Gastroesophageal sphincter (tissue), 4 donors: ENCODE measurements around the gene SIPA1L2. TPM values are rescaled to one million over a fixed set of nuclear protein-coding genes. Genes with fewer than 3 reads are reported as not detected.
A peak's percentile ranks its signal among the peaks of the same experiment; 100 is the strongest.

ENCODE experiments used
- ATAC-seq: fragments of 150-250 bp; one replicate; pipeline ENCODE4 v1.9.1; 2016; ENCODE audit warnings: mild to moderate bottlenecking, moderate library complexity
- H3K27ac ChIP-seq, 4 donors: fragments of 200-600 bp; sonication (generic) in 3 of 4; 1 replicate in 3 of 4; 2 replicates in 1 of 4; pipeline ENCODE4 v1.5.1; 2016 to 2019
- H3K27me3 ChIP-seq: fragments of 200-600 bp; sonication (generic); one replicate; pipeline ENCODE4 v1.5.1; 2019
- H3K36me3 ChIP-seq, 2 donors: fragments of 200-600 bp; sonication (generic); one replicate each; pipeline ENCODE4 v1.5.1; 2019; ENCODE audit warnings: control low read depth in 1 of 2
- H3K4me1 ChIP-seq, 3 donors: fragments of 200-600 bp; sonication (generic); 1 replicate in 2 of 3; 2 replicates in 1 of 3; pipeline ENCODE4 v1.5.1; 2016 to 2019; ENCODE audit warnings: control low read depth in 2 of 3
- H3K4me3 ChIP-seq, 2 donors: fragments of 200-600 bp; sonication (generic); one replicate each; pipeline ENCODE4 v1.5.1; 2019; ENCODE audit warnings: mild to moderate bottlenecking in 1 of 2, moderate library complexity in 1 of 2
- H3K9me3 ChIP-seq, 3 donors: fragments of 200-600 bp; sonication (generic); one replicate each; pipeline ENCODE4 v1.5.1; 2017 to 2019; ENCODE audit warnings: control low read depth in 2 of 3
- CTCF ChIP-seq, 4 experiments: fragments of 200-600 bp in 2 of 4; fragments of 450-650 bp in 2 of 4; sonication (generic) in 1 of 4; IDR thresholded peaks; one replicate each; pipeline ENCODE4 v1.5.1; 2017 to 2019; ENCODE audit warnings: antibody characterized with exemption in 4 of 4, mild to moderate bottlenecking in 2 of 4, moderate library complexity in 2 of 4
- EP300 ChIP-seq: sonication (generic); formaldehyde crosslinking; IDR thresholded peaks from one replicate; pipeline ENCODE4 v1.6.1; 2017; ENCODE audit warnings: antibody characterized with exemption, mild to moderate bottlenecking
- POLR2A ChIP-seq, 2 donors: fragments of 450-650 bp; IDR thresholded peaks; one replicate each; pipeline ENCODE4 v1.6.1; 2017; ENCODE audit warnings: antibody characterized with exemption in 2 of 2, mild to moderate bottlenecking in 2 of 2, moderate library complexity in 1 of 2
- POLR2AphosphoS5 ChIP-seq: sonication (generic); formaldehyde crosslinking; IDR thresholded peaks from one replicate; pipeline ENCODE4 v1.6.1; 2017; ENCODE audit warnings: antibody characterized with exemption
- WGBS, 2 donors: methylation state at CpG; one replicate each; pipeline ENCODE4 v1.1.5; 2018; ENCODE audit warnings: low coverage in 1 of 2; 5-methylcytosine and 5-hydroxymethylcytosine counted together
- total RNA-seq, 4 donors: library from RNA; depleted of rRNA; stranded (reverse); fragments of >200 nt; gene quantifications; one replicate each; pipeline ENCODE4 v1.1.0, GENCODE V29; 2016

Gene SIPA1L2
- total RNA-seq, 4 donors from 2014 or later: 29.5 to 65.2 (median 32.6) TPM

- Histone ChIP-seq H3K27me3 (no peaks in the 10 kb centered on the region), H3K4me3 (no peak overlapping the region), H3K9me3 (no peaks in the 10 kb centered on the region), H3K4me1 (peaks cover 0 to 46% (median 15%) of the 10 kb centered on the region in 3 donors), H3K27ac (peak overlapping the region in 1 of 4 donors; percentile 38), H3K36me3 (no peaks in the 10 kb centered on the region)
- WGBS, 2 donors: 63 to 77% methylated on average over 3 to 9 of the region's 11 CpGs
- no peak for TF ChIP-seq EP300
- no peak for TF ChIP-seq POLR2A (IDR thresholded peaks at IDR 0.05)
- no peak for TF ChIP-seq POLR2AphosphoS5
- no peak for TF ChIP-seq CTCF (IDR thresholded peaks at IDR 0.05)
- no peak for ATAC-seq
Measured at GRCh38 chr1:232599178-232600041, 30.5 kb downstream of the SIPA1L2 start.

- no peak for ATAC-seq
- TF ChIP-seq EP300: no peak
- TF ChIP-seq CTCF (IDR thresholded peaks at IDR 0.05): no peak
- no peak for TF ChIP-seq POLR2AphosphoS5
- no peak for TF ChIP-seq POLR2A (IDR thresholded peaks at IDR 0.05)
- Histone ChIP-seq H3K4me1 (peaks cover 0 to 52% (median 18%) of the 10 kb centered on the region in 3 donors), H3K9me3 (no peaks in the 10 kb centered on the region), H3K4me3 (no peak overlapping the region), H3K36me3 (no peaks in the 10 kb centered on the region), H3K27me3 (no peaks in the 10 kb centered on the region), H3K27ac (no peak overlapping the region)
- WGBS, 2 donors: 91% methylated on average over 4 of the region's 4 CpGs
Measured at GRCh38 chr1:232598837-232599177, 31.1 kb downstream of the SIPA1L2 start.

- no peak overlapping the region for H3K27ac ChIP-seq
- 94 to 100% methylated on average over 1 to 3 of the region's 3 CpGs for WGBS, 2 donors
- TF ChIP-seq EP300 (no peak), POLR2AphosphoS5 (no peak)
- H3K4me3 ChIP-seq: no peak overlapping the region
- no peak for ATAC-seq
- H3K4me1 ChIP-seq: peaks cover 0 to 55% (median 19%) of the 10 kb centered on the region in 3 donors
- H3K36me3 ChIP-seq: no peaks in the 10 kb centered on the region
- H3K9me3 ChIP-seq: no peaks in the 10 kb centered on the region
- no peaks in the 10 kb centered on the region for H3K27me3 ChIP-seq
Measured at GRCh38 chr1:232598133-232598532, 31.8 kb downstream of the SIPA1L2 start.

GRCh38 chr1:232597721-232598120, 32.2 kb downstream of the SIPA1L2 start:
- peak; percentile 46 for ATAC-seq
- no peaks in the 10 kb centered on the region for H3K36me3 ChIP-seq
- peaks cover 0 to 55% (median 19%) of the 10 kb centered on the region in 3 donors for H3K4me1 ChIP-seq
- no peak for TF ChIP-seq CTCF (IDR thresholded peaks at IDR 0.05)
- no peak for TF ChIP-seq POLR2AphosphoS5
- TF ChIP-seq POLR2A (IDR thresholded peaks at IDR 0.05): no peak
- no peak for TF ChIP-seq EP300
- no peaks in the 10 kb centered on the region for H3K27me3 ChIP-seq
- no peaks in the 10 kb centered on the region for H3K9me3 ChIP-seq
- 88 to 94% methylated on average over 2 of the region's 2 CpGs for WGBS, 2 donors
- no peak overlapping the region for H3K27ac ChIP-seq
- H3K4me3 ChIP-seq: no peak overlapping the region

- Histone ChIP-seq H3K27ac (peak overlapping the region in 1 of 4 donors; percentile 13), H3K36me3 (no peaks in the 10 kb centered on the region), H3K27me3 (no peaks in the 10 kb centered on the region), H3K4me1 (peaks cover 0 to 56% (median 19%) of the 10 kb centered on the region in 3 donors), H3K4me3 (no peak overlapping the region), H3K9me3 (no peaks in the 10 kb centered on the region)
- peak; percentile 11 for TF ChIP-seq POLR2AphosphoS5
- TF ChIP-seq CTCF (IDR thresholded peaks at IDR 0.05): no peak
- ATAC-seq: no peak
- WGBS, 2 donors: 65 to 72% methylated on average over 7 to 8 of the region's 8 CpGs
Measured at GRCh38 chr1:232596666-232597303, 33.1 kb downstream of the SIPA1L2 start.
